GM12874 (cell line): ENCODE results near the gene RETREG2.

Source experiments
- CTCF ChIP-seq: IDR thresholded peaks from 2 replicates; pipeline ENCODE4 v1.5.1; 2011; ENCODE audit warnings: low read depth, mild to moderate bottlenecking, control low read depth, low read length, moderate library complexity; ENCODE audit not compliant: insufficient read depth

RETREG2 gene

GRCh38 chr2:219204425-219205164 is 26.5 kb downstream of the RETREG2 start:
- TF ChIP-seq CTCF, result no peak

DNA sequence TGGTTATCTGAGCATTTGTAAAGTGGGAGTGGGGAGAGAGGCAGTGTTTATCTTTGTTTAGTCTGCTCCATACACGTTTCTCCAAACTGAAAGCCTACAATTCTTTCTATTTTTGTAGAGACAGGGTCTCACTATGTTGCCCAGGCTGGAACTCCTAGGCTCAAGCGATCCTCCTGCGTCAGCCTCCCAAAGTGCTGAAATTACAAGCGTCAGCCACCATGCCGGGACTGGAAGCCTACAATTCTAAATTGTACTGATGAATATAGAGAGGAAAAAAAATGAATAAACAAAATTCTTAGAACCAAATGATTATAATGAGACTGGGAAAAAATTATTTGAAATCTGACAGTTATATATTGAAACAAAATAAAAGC is 27.1 kb downstream of the RETREG2 start:
- TF ChIP-seq CTCF, result no peak

DNA sequence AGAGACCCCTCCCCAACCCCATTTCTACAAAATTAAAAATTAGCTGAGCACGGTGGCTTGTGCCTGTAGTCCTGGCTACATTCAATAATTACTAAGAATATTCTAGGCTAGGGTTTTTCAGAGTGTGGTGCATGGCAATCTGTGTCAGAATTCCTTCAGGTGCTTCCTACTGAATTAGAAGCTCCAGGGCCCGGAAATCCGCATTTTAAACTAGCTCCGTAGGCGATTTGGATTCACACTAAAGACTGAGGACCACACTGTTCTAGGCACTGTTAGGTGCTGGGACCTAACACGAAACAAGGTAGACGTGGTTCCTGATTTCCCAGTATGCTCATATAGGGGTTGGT is 27.9 kb downstream of the RETREG2 start:
- no peak for TF ChIP-seq CTCF

GRCh38 chr2:219206328-219207133 is 28.5 kb downstream of the RETREG2 start, which contains the start of gene ZFAND2B:
ZFAND2B (plus strand) TSS chr2:219206782; CDS start chr2:219206988, 206 bp downstream.
- TF ChIP-seq CTCF, result no peak

DNA sequence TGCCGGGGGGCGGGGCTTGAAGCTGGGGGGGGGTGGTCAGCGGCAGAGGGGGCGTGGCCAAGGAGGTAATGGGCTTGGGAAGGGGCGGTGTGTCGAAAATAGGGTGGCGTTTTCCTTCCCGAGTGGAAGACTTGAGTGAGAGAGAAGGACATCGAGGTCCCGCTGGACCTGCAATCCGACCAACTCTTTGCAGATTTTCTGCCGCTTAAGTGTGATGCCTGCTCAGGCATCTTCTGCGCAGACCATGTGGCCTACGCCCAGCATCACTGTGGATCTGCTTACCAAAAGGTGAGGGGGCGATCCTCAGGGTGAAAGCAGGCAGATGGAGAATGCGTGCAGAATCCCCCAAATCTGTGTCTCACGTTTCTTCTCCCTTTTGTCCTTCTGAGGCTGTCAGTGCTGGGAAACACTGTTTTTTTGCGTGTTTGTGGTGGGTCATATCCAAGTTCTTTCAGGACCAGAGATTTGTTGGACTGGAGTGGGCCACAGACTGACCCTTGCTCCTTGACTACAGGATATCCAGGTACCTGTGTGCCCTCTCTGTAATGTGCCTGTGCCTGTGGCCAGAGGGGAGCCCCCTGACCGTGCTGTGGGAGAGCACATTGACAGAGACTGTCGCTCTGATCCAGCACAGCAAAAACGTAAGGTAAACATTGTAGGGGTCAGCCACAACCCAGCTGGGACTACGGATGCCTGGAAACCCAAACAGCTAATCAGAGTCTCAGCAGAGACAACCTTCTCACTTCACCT is 29.2 kb downstream of the RETREG2 start:
- TF ChIP-seq CTCF, result no peak

DNA sequence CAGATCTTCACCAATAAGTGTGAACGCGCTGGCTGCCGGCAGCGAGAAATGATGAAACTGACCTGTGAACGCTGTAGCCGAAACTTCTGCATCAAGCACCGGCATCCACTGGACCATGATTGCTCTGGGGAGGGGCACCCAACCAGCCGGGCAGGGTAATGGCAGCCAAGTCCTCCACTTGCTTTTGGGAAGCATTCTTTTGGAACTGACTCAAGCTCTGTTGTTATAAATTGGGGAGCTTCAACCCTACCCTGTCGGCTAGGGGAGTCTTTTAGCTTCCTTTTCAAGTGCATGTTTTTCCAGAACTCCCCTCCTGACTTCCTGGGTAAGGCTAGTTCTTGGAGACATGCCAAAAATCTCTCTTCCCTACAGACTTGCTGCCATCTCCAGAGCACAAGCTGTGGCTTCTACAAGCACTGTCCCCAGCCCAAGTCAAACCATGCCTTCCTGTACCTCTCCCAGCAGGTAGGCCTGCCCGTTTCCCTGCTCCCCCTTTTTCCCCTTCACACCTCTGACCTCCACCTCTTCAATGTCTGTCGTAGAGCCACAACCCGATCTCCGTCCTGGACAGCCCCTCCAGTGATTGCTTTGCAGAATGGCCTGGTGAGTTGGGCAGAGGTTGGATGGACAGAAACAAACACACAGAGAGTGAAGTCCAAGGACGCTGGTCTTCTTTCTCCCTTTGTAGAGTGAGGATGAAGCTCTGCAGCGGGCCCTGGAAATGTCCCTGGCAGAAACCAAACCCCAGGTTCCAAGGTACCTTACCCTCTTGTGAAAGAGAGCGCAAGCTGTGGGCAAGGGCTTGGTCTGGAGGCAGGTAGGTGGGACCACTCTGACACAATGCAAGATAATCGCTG is 30.0 kb downstream of the RETREG2 start:
- no peak for TF ChIP-seq CTCF
